IPS-NIHi7 (cell line): Measurements from ENCODE around the gene DBF4B.

Experiments used
- DNase-seq: peaks from one replicate; pipeline ENCODE4 v3.0.0; 2012; ENCODE audit warnings: mixed read lengths; ENCODE audit errors: extremely low spot score

DBF4B gene

DNA sequence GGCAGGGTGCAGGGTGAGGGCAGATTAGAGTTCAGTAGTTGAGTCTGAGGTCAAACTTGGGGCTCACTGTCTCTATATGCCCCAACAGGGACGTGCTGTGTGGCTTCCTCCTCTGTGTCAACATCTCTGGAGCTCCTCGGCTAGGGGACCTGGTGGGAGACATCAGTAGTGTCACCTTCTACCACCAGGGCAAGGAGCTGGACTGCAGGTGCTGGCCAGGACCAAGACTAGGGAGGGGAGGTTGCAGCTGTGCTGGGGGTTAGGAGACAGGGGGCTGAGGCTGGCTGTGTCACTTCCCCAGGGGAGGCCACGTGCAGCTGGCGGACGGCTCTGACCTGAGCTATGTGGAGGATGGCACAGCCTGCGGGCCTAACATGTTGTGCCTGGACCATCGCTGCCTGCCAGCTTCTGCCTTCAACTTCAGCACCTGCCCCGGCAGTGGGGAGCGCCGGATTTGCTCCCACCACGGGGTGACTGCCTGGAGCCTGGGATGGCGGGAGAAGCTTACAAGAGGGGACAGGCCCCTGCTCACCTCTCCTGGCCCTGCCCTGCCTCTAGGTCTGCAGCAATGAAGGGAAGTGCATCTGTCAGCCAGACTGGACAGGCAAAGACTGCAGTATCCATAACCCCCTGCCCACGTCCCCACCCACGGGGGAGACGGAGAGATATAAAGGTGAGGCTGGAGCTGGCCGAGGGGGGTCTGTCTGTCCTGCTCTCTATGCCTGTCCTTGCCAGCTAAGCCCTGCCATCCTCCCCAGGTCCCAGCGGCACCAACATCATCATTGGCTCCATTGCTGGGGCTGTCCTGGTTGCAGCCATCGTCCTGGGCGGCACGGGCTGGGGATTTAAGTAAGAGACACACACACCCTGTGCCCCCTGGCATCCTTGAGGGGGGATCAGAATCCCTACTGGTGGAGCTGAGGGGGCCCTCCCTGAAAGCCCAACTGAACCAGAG, 69.2 kb downstream of the DBF4B start:
- DNase-seq: no peak

DNA sequence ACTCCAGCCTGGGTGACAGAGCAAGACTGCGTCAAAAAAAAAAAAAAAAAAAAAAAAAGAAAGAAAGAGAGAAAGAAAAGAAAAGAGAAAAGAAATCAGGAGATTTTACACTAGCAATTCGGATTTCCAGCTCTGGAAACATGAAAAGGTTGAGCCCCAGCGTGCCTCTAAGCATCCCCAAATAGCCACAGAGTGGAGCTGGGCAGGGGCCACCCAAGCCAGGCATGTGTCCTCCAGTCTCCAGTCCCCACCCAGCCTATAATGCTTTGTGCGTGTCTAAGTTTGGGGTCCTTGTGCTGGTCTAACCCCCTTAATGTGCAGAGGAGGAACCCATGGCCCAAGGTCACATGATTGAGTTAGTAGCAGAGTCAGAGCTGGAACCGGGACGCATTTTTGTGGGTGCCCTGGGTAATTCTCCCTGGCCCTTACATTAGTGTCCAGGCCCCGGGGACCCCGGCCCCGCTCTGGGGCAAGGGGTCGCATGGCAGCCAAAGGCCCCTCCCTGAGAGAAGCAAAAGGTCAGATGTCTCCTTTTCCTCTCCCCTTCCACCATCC, 70.3 kb downstream of the DBF4B start:
- DNase-seq: no peak

DNA sequence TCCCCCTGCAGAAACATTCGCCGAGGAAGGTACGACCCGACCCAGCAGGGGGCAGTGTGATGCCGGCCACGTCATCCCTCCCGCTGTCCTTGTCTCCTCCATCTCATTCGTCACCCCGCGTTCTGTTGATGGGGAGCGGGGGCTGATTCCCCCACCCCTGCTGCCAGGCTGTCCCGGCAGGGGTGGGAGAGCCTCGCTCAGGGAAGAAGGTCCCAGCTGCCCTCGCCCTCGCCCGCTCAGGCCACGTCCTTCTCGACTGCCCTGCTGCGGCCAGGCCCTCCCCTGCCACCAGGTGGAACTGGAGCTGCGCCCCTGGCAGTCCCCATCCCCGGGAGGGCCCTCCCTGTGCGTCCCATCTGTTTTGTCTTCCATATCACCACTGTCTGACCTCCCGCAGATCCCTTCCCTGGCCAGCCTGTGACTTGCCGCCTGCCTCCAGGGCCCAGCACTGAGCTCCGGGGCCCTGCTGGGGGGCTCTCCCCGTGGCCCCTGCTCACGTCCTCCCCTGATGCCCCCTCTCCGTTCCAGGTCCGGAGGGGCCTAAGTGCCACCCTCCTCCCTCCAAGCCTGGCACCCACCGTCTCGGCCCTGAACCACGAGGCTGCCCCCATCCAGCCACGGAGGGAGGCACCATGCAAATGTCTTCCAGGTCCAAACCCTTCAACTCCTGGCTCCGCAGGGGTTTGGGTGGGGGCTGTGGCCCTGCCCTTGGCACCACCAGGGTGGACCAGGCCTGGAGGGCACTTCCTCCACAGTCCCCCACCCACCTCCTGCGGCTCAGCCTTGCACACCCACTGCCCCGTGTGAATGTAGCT, 71.0 kb downstream of the DBF4B start:
- DNase-seq: peak; percentile 80

DNA sequence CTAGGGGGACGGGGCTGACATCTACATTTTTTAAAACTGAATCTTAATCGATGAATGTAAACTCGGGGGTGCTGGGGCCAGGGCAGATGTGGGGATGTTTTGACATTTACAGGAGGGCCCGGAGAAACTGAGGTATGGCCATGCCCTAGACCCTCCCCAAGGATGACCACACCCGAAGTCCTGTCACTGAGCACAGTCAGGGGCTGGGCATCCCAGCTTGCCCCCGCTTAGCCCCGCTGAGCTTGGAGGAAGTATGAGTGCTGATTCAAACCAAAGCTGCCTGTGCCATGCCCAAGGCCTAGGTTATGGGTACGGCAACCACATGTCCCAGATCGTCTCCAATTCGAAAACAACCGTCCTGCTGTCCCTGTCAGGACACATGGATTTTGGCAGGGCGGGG, 71.7 kb downstream of the DBF4B start:
- no peak for DNase-seq

DNA sequence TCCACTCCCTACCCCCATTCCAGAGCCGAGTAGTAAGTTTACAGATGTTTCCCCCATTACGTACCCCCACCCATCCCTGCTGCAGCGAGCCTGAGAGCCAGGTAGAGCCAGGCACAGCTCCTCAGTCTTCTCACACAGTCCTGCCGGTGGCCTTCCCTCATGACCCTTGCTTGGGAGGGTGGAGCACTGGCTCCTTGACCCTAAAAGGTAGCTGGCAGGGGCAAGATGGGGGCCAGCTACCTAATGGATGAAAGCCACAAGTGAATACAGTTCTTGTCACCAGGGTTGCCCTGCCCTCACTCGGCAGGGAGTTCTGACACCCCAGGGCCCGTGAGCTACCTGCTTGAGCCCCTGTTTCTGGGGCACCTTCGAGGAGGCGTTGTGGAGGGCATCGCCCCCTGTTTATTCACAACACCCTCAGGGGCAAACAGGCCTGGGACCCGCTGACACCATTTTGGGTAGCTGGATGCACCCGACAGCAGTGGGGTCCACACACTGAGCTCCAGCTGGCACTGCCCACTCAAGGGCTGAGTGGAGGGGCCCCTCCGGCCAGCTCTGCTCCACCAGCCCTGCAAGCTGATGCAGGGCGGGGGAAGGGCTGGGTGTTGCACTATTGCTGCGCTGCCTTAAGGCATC, 72.5 kb downstream of the DBF4B start:
- DNase-seq: no peak

DNA sequence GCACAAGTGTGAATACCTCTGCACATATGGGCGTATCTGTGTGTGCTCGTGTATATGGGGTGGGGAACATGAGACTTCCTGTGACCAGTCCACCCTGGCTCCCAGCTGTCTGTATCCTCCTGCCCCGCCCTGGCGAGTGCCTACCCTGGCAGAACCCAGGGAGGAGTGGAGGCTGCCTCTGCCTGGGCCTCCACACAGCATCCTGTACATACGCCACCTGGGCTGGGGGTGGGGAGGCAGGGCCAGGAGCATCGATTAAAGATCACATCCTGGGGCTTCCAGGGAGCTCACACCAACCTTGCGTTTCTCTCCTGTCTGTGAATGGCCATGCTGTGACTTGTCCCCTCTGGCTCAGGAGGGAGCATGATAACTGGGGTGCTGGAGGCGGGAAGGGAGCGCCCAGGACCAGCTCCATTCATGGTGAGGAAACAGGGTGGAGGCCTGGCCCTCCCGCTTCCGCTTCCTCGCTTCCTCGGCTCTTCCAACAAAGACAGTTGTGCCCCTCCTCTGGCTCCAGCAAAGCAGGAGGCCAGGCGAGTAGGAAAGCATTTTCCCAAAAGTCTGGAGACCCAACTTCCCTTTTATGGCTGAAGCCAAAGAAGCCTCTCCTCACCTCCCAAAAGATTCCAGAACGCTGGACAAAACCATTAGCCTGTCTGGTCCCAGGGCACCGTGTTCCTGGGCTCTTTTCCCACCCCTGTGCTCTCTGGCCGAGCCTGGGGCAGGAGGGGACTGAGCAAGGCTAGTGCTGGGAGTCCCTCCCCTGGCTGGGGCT, 73.3 kb downstream of the DBF4B start:
- DNase-seq: peak; percentile 61

DNA sequence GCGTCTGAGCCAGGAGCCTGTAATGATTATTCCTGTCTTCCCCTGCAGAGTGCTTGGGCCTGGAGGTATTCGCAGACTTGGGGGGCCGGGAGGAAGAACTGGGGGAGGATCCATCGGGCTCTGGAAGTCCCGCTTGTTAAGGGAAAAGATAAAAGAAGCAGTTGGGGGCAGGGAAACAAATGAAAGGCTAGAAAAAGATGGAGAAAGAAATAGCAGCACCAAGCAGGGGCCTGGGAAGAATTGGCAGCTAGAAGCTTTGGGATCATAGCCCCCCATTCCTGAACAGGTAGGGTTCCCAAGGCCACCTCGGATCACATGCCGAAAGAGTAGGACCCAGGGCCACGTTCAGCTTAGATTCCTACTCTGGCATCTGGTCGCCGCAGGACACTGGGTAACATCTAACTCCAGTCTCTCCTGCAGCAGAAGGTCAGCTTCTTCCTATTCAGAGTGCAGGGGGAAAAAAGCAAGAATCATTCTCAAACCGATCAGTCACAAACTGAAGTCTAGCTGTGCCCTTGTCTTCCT, 73.9 kb downstream of the DBF4B start:
- DNase-seq: no peak

DNA sequence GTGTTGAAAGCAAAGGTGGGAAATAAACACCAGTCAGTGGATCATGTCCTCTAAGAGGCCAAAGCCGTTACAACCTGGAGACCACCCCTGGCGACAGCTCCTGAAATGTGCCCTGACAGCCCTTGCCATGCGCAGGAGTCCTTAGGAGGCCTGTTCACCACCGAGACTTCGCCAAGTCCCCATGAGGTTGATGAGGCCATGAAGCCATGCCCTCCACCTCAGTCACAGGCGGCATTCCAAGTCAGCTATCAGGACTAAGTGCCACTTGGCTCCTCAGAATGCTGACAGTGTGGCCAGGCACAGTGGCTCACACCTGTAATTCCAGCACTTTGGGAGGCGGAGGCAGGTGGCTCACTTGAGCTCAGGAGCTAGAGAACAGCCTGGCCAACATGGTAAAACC, 77.5 kb downstream of the DBF4B start:
- DNase-seq: no peak

DNA sequence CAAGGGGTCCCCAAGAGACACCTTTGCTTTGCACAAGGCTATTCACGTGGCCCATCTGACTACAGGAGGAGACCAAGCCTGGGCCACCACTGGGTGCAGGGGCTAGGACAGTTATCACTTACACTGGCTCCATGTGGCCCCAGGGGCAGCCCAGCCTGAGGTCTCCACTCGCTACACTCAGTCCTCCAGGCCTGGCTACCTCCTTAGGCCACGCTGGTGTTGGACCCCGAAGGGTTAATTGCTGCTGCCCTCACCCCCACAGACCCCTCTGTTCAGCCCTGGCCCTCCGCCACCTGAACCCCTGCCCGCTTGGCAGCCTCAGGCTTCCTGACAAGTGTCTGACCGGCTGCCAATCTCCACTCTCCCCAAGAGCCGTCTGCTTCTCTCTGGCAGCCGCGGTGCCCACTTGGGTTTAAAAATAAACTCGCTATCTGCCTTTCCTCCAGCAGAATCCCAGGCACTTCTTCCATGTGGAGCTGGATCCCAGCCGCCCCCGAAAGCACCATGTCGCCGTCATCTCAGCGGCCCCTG, 78.2 kb downstream of the DBF4B start:
- no peak for DNase-seq

DNA sequence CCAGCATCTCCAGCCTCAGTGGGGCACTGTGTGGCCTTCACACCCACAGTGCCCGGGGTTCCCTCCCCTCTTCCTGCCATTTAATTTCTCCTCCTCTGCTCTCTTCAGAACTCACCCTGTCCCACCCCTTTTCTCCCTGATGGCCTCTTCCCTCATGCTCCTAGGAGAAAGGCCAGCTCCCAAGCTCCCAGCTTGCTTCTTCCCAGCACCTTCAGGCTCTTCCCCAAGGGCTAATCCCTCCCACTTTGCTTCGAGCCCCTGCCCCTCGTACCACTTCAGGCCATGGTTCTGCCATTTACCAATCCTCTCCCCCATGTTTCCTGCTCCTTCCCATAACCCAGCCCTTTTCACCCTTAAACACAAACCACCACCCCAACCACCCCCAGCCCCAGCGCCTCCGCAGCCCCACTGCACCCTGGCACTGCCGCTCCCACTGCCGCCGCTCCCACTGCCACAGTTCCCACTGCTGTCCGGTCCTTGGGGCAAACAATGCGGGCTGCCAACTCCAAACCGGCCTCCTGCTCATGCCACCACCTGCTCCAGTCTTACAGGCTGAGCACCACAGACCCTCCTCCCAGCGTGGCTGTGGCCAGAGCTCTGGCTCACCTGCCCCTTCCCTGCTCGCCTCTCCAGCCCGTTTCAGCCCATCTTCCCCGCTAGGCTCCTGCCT, 78.9 kb downstream of the DBF4B start:
- no peak for DNase-seq

DNA sequence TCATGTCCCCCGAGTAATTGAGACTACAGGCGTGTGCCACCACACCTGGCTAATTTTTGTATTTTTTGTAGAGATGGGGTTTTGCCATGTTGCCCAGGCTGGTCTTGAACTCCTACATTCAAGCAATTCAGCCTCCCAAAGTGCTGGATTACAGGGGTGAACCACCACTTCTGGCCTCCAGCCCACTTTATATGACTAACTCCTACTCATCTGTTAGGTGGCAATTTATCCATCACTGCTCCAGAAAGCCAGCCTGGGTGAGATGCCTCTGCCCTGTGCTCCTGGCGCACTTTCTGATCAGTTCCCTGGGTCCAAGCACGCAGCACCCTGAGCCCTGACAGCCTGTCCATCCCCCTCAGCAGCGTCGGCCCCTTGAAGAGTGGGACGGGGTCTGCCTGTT, 79.7 kb downstream of the DBF4B start:
- no peak for DNase-seq

DNA sequence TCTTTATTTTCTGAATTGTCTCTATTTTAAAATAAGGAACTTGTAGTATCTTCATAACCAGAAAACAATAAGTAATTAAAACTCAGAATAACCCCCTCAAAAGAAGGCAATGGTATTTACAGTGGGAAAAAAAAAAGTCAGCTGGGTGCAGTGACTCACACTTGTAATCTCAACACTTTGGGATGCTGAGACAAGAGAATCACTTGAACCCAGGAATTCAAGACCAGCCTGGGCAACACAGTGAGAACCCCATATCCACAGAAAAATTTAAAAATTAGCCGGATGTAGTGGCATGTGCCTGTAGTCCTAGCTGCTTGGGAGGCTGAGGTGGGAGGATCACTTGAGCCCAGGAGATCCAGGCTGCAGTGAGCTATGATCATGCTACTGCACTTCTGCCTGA, 83.8 kb downstream of the DBF4B start:
- no peak for DNase-seq

DNA sequence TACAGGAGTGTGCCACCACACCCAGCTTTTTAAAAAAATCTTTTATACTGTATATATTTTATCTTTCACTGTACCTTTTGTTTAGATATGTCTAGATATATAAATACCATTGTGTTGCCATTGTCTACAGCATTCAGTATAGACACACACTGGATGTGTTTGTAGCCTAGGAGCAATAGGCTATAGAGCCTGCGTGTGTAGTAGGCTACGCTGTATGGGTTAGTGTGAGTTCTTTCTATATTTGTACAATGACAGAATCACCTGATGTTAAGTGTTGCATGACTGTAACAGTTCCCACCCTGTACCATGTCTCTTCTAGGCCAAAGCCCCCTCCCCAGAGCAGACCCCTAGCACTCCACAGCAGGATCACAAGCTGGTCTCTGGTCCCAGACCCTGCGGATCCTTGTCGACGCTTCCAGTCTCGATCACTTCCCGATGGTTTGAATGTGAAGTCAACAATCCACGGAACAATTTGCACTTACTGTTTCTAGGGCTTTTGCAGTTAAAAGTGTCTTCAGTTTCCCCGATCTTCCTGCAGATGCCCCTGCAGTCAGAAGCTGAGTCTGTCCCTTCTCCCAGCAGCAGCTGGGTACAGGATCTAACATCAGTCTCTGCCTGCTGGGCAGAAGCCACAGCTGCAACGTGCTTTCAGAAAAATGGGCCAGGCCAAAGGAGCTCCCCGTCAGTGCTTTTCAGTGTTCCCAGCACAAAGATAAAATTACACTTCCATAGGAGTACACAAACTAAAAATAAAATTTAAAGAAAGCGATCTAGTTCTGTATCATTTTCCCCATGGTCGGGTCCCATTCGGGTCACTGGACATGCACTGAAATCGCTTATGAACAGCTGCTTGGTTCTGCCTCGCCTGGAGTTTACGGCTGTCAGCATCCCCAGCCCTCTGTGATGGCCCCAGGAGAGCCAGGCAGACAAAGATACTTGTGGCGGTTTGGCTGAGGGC, 85.7 kb downstream of the DBF4B start:
- DNase-seq: no peak

DNA sequence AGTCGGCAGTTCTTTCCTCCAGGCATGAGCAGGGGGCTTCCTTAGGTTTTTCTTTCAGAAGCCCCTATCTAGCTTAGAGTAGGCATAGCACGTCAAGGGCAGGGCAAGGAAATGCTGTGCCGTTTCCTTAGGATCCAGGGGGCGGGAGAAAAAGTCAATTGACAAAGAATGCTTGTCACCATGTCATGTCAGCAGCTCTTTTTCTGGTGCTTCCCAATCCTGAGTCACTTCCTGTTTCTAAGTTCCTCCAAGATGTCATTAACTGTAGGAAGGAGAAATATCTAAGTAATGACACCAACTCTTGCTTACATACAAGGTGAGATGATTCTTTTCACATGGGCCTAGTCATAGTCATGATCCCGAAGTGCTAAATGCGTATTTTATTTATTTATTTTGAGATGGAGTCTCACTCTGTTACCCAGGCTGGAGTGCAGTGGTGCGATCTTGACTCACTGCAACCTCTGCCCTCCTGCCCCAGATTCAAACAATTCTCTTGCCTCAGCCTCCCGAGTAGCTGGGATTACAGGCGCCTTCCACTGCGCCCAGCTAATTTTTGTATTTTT, 86.5 kb downstream of the DBF4B start:
- DNase-seq: peak; percentile 39

DNA sequence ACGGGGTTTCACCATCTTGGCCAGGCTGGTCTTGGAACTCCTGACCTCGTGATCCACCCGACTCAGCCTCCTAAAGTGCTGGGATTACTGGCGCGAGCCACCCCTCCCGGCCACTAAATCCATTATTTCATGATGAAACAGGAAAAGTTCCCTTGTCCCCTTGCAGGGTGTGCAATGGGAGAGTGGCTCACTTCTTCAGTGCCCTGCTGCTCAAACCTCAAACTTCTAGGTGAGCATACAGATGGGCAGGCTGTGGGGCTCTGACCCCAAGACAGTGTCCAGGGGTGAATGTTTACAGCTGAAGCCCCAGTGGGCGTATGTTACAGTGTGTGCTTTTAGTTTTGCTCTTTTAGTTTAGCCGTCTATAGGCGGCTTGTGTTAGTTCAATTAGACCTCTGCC, 87.0 kb downstream of the DBF4B start:
- DNase-seq: no peak

DNA sequence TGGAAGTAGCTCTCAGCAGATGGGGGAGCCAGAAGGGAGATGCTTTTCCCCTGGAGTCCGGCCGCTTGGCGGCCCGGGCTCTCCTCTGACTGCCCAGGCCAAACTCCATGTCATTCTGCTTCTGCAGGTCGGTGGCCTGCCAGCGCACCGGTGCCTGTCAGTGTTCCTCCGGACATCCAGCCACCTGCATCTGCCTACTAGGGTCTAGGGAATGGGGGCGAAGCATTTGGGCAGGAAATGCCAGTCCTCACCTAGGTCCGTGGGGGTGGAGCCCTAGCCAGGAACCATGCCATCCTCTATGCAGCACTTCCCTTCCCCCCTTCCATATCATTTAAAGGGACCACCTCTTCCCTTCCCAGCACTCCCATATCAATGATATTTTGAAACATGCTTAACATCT, 87.5 kb downstream of the DBF4B start:
- DNase-seq: no peak

DNA sequence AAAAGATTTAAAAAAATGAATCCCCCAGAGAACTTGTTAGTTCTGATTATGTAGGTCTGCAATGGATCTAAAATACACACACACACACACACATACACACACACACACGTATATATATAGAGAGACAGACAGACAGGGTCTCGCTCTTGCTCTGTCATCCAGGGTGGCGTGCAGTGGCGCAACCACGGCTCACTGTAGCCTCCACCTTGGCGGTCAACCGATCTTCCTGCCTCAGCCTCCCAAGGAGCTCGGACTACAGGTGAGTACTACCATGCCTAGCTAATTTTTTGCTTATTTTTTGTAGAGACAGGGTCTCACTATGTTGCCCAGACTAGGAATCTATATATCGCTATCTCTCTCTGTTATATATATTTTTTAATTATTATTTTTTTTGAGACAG, 88.3 kb downstream of the DBF4B start:
- no peak for DNase-seq

DNA sequence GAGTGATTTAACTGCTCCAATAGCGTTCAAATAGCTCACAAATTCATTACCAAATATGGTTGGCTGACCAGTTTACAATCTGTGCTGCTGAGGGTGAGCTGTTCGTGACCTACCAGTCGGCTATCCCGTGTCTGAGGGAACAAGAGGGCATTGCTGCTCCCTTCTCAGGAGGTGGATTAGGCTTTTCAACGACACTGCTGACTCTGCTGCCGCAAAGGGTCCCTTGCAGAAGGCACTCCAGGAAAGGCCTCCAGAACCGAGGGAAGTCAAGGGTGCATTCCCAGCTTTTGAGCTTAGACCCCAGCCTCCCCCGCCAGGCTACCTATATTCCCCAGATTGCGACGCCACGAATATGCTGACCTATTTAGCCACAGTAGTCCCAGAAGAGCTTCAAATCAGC, 89.3 kb downstream of the DBF4B start:
- no peak for DNase-seq

DNA sequence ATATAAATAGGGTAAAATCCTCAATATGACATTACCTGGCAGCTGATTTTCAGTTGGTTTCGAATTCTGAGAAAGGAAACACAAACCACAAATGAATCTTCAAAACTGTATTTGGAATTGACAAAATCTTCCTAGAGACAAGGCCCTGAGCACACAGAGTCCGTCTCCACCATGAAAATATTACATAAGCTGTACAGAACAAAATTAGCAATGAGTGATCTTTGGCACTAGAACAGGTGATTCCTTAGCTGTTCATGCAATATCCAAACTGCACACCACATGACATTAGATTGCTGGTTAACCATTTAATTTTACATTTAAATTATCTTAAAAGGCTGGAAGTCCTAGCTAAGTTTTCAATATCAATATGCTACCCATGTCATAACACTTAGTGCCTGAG, 89.9 kb downstream of the DBF4B start:
- DNase-seq: no peak
